ENCODE measurements around the gene LCE3A. TPM values are rescaled to one million over a fixed set of nuclear protein-coding genes. Genes with fewer than 3 reads are reported as not detected.

LCE3A gene
- total and polyA plus RNA-seq, 10 of the 15 experiments (the other 5 are each of a cell fraction or from before 2014, with no cell fraction given) = not detected

- H3K9ac ChIP-seq (ENCODE audit: control insufficient read depth, insufficient read depth, low read length) = no peak overlapping the region
- 0 out of 2 replicates have a peak, but pooled peaks cover 5% of the 10 kb centered on the region for H3K4me1 ChIP-seq (ENCODE audit: control insufficient read depth, insufficient read depth, low read length)
- no TSS peak for BruUV-seq (replicated peaks)
- no peak overlapping the region for H3K4me3 ChIP-seq
- no peak for DNase-seq (ENCODE audit: low read depth, low spot score)
- WGBS (ENCODE audit: insufficient coverage, insufficient replicate concordance, low lambda C conversion rate, missing lambda C conversion rate) = 5% methylated on average over 1 of the region's 1 CpG
- H3K27me3 ChIP-seq (replicated peaks in 1 of 2; ENCODE audit: control insufficient read depth in 2 of 2, insufficient read depth in 2 of 2, low read length in 1 of 2) = peaks cover 0 to 1% of the 10 kb centered on the region in 2 experiments; a peak in 1 of 4 replicates
- H3K4me2 ChIP-seq (ENCODE audit: control insufficient read depth, insufficient read depth) = no peak overlapping the region
- ATAC-seq = no peak
- H3K27ac ChIP-seq (ENCODE audit: control insufficient read depth, insufficient read depth) = no peak overlapping the region
- H4K20me1 ChIP-seq (ENCODE audit: control insufficient read depth, insufficient read depth) = no peaks in the 10 kb centered on the region
- ChIA-PET SMC1A (ENCODE audit: uncharacterized antibody, unreplicated experiment) (no interaction called here), POLR2A (no interaction called here), CTCF (no interaction called here), RAD21 (ENCODE audit: unreplicated experiment) (no interaction called here)
- in situ Hi-C loops (cut with MboI) (no loop called here), intact Hi-C loops (cut with micrococcal nuclease; ENCODE audit: unreplicated experiment) (no loop called here)
- no peaks in the 10 kb centered on the region for H3K79me2 ChIP-seq (ENCODE audit: control insufficient read depth, insufficient read depth, low read length)
- no peak for FAIRE-seq
- no peak overlapping the region for H2AFZ ChIP-seq (ENCODE audit: control insufficient read depth, low read depth, low read length)
- H3K36me3 ChIP-seq (ENCODE audit: control insufficient read depth in 2 of 2, insufficient read depth in 2 of 2, low read length in 1 of 2) = no peaks in the 10 kb centered on the region
- no peak for TF ChIP-seq MYC (IDR thresholded peaks at IDR 0.05; ENCODE audit: insufficient read depth, insufficient read length, insufficient replicate concordance, low read length, severe bottlenecking)
- no peak for TF ChIP-seq EP300 (IDR thresholded peaks at IDR 0.05; ENCODE audit: borderline replicate concordance in 1 of 2, control insufficient read depth in 1 of 2, low read depth in 2 of 2, low read length in 2 of 2)
- TF ChIP-seq SUPT20H (IDR thresholded peaks at IDR 0.05; ENCODE audit: borderline replicate concordance, control insufficient read depth, low read depth, low read length) = no peak
- TF ChIP-seq YBX1 (IDR thresholded peaks at IDR 0.05) = no peak
- no peak for TF ChIP-seq RCOR1 (conservative IDR thresholded peaks at IDR 0.05; ENCODE audit: low read depth, low read length)
- no peak for TF ChIP-seq FOXK2 (IDR thresholded peaks at IDR 0.05)
- TF ChIP-seq ZNF384 (IDR thresholded peaks at IDR 0.05; ENCODE audit: borderline replicate concordance, low read depth, low read length) = no peak
- TF ChIP-seq ELK1 (IDR thresholded peaks at IDR 0.05; ENCODE audit: low read depth, low read length) = no peak
- no peak for TF ChIP-seq SMAD1 (IDR thresholded peaks at IDR 0.05; ENCODE audit: low read depth, partially characterized antibody)
- no peak for TF ChIP-seq TCF7 (IDR thresholded peaks at IDR 0.05; ENCODE audit: borderline replicate concordance)
- TF ChIP-seq ZNF687 (IDR thresholded peaks at IDR 0.05) = no peak
- TF ChIP-seq RAD51 (IDR thresholded peaks at IDR 0.05) = no peak
- no peak for TF ChIP-seq ASH2L (IDR thresholded peaks at IDR 0.05; ENCODE audit: borderline replicate concordance, low read depth)
- TF ChIP-seq FOXM1 (IDR thresholded peaks at IDR 0.05; ENCODE audit: low read depth, low read length) = no peak
- TF ChIP-seq SUZ12 (IDR thresholded peaks at IDR 0.05; ENCODE audit: unreplicated experiment) = no peak
- H3K9me3 ChIP-seq (replicated peaks; ENCODE audit: control insufficient read depth, insufficient read depth, low read length) = no peaks in the 10 kb centered on the region; the same call in 2 of the 3 replicates
These were observed 40.3 kb downstream of the LCE3A start for GRCh38 chr1:152582647-152583046.
